Endothelial cell of umbilical vein (primary cell): ENCODE measurements around the gene NECAB2. TPM values are rescaled to one million over a fixed set of nuclear protein-coding genes. Genes with fewer than 3 reads are reported as not detected.

ENCODE experiments used
- BruUV-seq: library from RNA; stranded (reverse); fragments of 400-500 nt; replicated peaks from 2 replicates; lab custom pipeline; 2021; lab: Mats Ljungman, UMichigan
- CTCF ChIA-PET: fragments of 300-600, 350-600 bp; sonication (Branson Sonifier 250); formaldehyde crosslinking; loops from one replicate; lab custom pipeline; 2021; ENCODE audit warnings: antibody characterized with exemption, inconsistent platforms; lab: Charles Lee
- POLR2A ChIA-PET: fragments of 300-600, 350-600 bp; sonication (Branson Sonifier 250); formaldehyde crosslinking; loops from one replicate; lab custom pipeline; 2021; ENCODE audit warnings: antibody characterized with exemption, inconsistent platforms; lab: Charles Lee
- DNase-seq: peaks from one replicate; pipeline ENCODE4 v3.0.0-alpha.2; 2011; ENCODE audit warnings: low read depth, low spot score
- FAIRE-seq: peaks from 2 replicates; lab custom pipeline; 2011; peaks lifted over from hg19 to GRCh38; lab: Jason Lieb, UNC
- H2AFZ ChIP-seq: 2 replicates; pipeline ENCODE4 v1.6.0; 2012; ENCODE audit warnings: low read depth, low read length, control low read depth, inconsistent platforms
- H3K27ac ChIP-seq: 2 replicates; pipeline ENCODE4 v1.5.1; 2011; ENCODE audit warnings: low read depth, mild to moderate bottlenecking, control low read depth, low read length, moderate library complexity; ENCODE audit not compliant: insufficient read depth
- H3K27me3 ChIP-seq, 2 experiments: 2 replicates each; pipeline versions ENCODE4 v1.6.0 to v1.6.1; 2011; ENCODE audit warnings: low read length in 2 of 2, mixed read lengths in 1 of 2; ENCODE audit not compliant: control insufficient read depth in 2 of 2, insufficient read depth in 2 of 2
- H3K36me3 ChIP-seq, 2 experiments: 2 replicates in 1 of 2; 3 replicates in 1 of 2; pipeline ENCODE4 v1.5.1; 2011; ENCODE audit warnings: low read length in 2 of 2, mild to moderate bottlenecking in 1 of 2, moderate library complexity in 1 of 2; ENCODE audit not compliant: control insufficient read depth in 2 of 2, insufficient read depth in 2 of 2; ENCODE audit errors: extremely low read depth in 1 of 2
- H3K4me1 ChIP-seq: 3 replicates; pipeline ENCODE4 v1.5.1; 2011; ENCODE audit warnings: mild to moderate bottlenecking, low read length; ENCODE audit not compliant: control insufficient read depth, insufficient read depth; ENCODE audit errors: extremely low read depth
- H3K4me2 ChIP-seq: 2 replicates; pipeline ENCODE4 v1.6.1; 2011; ENCODE audit warnings: low read length, control low read depth, mixed read lengths; ENCODE audit not compliant: insufficient read depth
- H3K4me3 ChIP-seq, 3 experiments: fragments of 200-600 bp in 1 of 3; sonication (generic), shearing (Covaris generic) in 1 of 3; replicated peaks in 1 of 3; 2 replicates each; pipeline ENCODE4 v1.5.1; 2011 to 2016; ENCODE audit warnings: control low read depth in 3 of 3, low read length in 3 of 3, mild to moderate bottlenecking in 2 of 3, inconsistent platforms in 1 of 3, low read depth in 1 of 3, moderate library complexity in 1 of 3; ENCODE audit not compliant: insufficient read depth in 1 of 3
- H3K79me2 ChIP-seq: 2 replicates; pipeline ENCODE4 v1.6.0; 2012; ENCODE audit warnings: low read length, inconsistent platforms; ENCODE audit not compliant: control insufficient read depth, insufficient read depth
- H3K9ac ChIP-seq: replicated peaks from 2 replicates; pipeline ENCODE3; 2011; ENCODE audit warnings: low read length, control low read depth; ENCODE audit not compliant: insufficient read depth; ENCODE audit errors: extremely low read depth
- H3K9me1 ChIP-seq: replicated peaks from 3 replicates; pipeline ENCODE4 v1.6.0; 2011; ENCODE audit warnings: mild to moderate bottlenecking, low read length; ENCODE audit not compliant: control insufficient read depth, insufficient read depth; ENCODE audit errors: extremely low read depth
- H3K9me3 ChIP-seq: replicated peaks from 2 replicates; pipeline ENCODE4 v1.5.1; 2012; ENCODE audit warnings: low read length, inconsistent platforms; ENCODE audit not compliant: control insufficient read depth, insufficient read depth
- H4K20me1 ChIP-seq: replicated peaks from 2 replicates; pipeline ENCODE3; 2011; ENCODE audit warnings: mild to moderate bottlenecking, low read length; ENCODE audit not compliant: control insufficient read depth, insufficient read depth; ENCODE audit errors: extremely low read depth
- CTCF ChIP-seq, 2 donors: IDR thresholded peaks; 1 replicate in 1 of 2; 2 replicates in 1 of 2; pipeline ENCODE4 v1.5.1; 2011; ENCODE audit warnings: low read length in 2 of 2, mild to moderate bottlenecking in 2 of 2, moderate library complexity in 2 of 2, control low read depth in 1 of 2, inconsistent platforms in 1 of 2, low read depth in 1 of 2; ENCODE audit not compliant: insufficient read depth in 1 of 2; ENCODE audit errors: extremely low read depth in 1 of 2
- FOS ChIP-seq: IDR thresholded peaks from 2 replicates; pipeline ENCODE4 v1.6.1; 2011; ENCODE audit warnings: mild to moderate bottlenecking, low read length, moderate library complexity, borderline replicate concordance; ENCODE audit not compliant: insufficient read depth
- JUN ChIP-seq: IDR thresholded peaks from 2 replicates; pipeline ENCODE4 v1.6.1; 2011; ENCODE audit warnings: borderline replicate concordance, low read depth; ENCODE audit not compliant: insufficient read length, insufficient read depth
- dilution Hi-C: fragments of 300-500 bp; cut with MboI; formaldehyde crosslinking; loops from one replicate; pipeline ENCODE4 v1.15.0; 2019; ENCODE audit warnings: low sequenced_read_pairs; ENCODE audit not compliant: extremely low pct_ligation_motif_present
- intact Hi-C: fragments of 100-400 bp; cut with micrococcal nuclease; formaldehyde crosslinking; loops from one replicate; pipeline ENCODE4 v1.10.0; 2022
- polyA plus RNA-seq, 4 experiments: library from polyadenylated mRNA; depleted of rRNA in 3 of 4; stranded (reverse) in 3 of 4; unstranded in 1 of 4; fragments of >200 nt; gene quantifications; 2 replicates each; pipeline versions ENCODE4 v1.2.1 to v1.2.3, GENCODE V29; 2011 to 2012; ENCODE audit warnings: missing spikeins in 1 of 4
- total RNA-seq: library from RNA; stranded (reverse); gene quantifications from 2 replicates; pipeline ENCODE4 v1.2.3, GENCODE V29; 2021

The NECAB2 gene
- total and polyA plus RNA-seq, 2 donors (not counting 3 experiments of a cell fraction or from before 2014, with no cell fraction given), result 0.26 to 0.31 TPM

DNA sequence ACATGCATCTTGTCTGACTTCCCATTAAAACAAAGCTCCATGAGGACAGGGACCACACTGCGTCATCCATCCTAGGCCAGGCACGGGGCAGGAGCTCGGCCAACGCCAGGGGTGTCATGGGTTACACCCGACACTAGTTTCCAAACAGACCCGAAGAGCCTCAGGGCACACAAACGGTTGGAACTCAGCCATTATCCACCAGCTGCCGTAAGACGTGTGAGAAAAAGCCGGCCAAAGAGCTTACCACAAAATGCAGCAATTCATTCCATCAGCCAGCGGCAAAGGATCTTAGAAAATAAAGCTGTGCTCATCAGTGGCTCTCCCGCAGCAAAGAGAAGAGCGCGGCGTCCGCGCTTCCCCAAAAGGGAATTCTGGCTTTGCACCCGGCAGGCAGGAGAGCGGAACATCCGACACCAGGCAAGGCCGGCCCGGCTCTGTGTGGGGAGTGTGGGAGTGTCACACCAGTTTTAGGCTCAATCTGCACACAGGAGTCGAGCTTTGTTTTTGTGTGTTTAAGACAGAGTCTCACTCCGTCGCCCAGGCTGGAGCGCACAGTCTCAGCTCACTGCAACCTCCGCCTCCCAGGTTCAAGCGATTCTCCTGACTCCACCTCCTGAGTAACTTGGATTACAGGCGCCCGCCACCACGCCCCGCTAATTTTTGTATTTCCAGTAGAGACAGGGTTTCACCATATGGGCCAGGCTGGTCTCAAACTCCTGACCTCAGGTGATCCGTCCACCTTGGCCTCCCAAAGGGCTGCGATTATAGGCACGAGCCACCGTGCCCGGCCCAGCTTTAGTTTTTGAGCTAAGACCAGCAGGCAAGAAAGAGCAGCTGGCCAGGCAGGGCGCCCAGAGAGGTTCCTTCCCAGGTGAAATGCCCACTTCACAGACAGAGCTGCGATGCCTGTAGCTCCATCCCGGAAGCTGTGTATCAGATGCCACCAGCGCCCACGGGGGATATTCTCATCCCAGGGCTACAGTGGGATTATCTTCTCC is 73.1 kb downstream of the NECAB2 start:
- H3K27ac ChIP-seq, result no peak overlapping the region
- no peaks in the 10 kb centered on the region for H3K9me1 ChIP-seq
- H3K36me3 ChIP-seq, result no peaks in the 10 kb centered on the region
- no peak overlapping the region for H2AFZ ChIP-seq
- intact Hi-C loops, result loop anchor here (5.0 kb wide), 1 partner anchor 84 kb away; no protein-coding TSS in a partner anchor
- POLR2A ChIA-PET, result no interaction called here
- CTCF ChIA-PET, result interaction anchor here (1.0 to 1.2 kb wide), 3 partner anchors 22 to 87 kb away, joined by 3 to 4 read pairs (median 3); no protein-coding TSS in a partner anchor
- H3K79me2 ChIP-seq, result no peaks in the 10 kb centered on the region
- H3K27me3 ChIP-seq, result peaks cover 0 to 4% of the 10 kb centered on the region in 2 experiments
- no TSS peak for BruUV-seq
- dilution Hi-C loops, result no loop called here
- no peaks in the 10 kb centered on the region for H3K9me3 ChIP-seq
- no peak for TF ChIP-seq FOS
- TF ChIP-seq CTCF (IDR thresholded peaks at IDR 0.05; ENCODE audit: extremely low read depth in 1 of 2, insufficient read depth in 1 of 2, low read depth in 1 of 2, low read length in 2 of 2), result no peak
- TF ChIP-seq JUN, result no peak
- FAIRE-seq, result no peak
- H3K4me3 ChIP-seq, result no peak overlapping the region
- DNase-seq, result no peak
- H3K9ac ChIP-seq, result no peak overlapping the region
- no peaks in the 10 kb centered on the region for H4K20me1 ChIP-seq
- no peak overlapping the region for H3K4me2 ChIP-seq
- no peaks in the 10 kb centered on the region for H3K4me1 ChIP-seq
